HG03354 (cell line): ENCODE results near the gene PORCN.
A peak's percentile ranks its signal among the peaks of the same experiment; 100 is the strongest.

Experiments used
- ATAC-seq: cut with Tn5 transposase; IDR thresholded peaks from one replicate; pipeline ENCODE4 v1.9.1; 2021; ENCODE audit warnings: mild to moderate bottlenecking; ENCODE audit not compliant: unreplicated experiment, poor library complexity, severe bottlenecking

The PORCN gene

DNA sequence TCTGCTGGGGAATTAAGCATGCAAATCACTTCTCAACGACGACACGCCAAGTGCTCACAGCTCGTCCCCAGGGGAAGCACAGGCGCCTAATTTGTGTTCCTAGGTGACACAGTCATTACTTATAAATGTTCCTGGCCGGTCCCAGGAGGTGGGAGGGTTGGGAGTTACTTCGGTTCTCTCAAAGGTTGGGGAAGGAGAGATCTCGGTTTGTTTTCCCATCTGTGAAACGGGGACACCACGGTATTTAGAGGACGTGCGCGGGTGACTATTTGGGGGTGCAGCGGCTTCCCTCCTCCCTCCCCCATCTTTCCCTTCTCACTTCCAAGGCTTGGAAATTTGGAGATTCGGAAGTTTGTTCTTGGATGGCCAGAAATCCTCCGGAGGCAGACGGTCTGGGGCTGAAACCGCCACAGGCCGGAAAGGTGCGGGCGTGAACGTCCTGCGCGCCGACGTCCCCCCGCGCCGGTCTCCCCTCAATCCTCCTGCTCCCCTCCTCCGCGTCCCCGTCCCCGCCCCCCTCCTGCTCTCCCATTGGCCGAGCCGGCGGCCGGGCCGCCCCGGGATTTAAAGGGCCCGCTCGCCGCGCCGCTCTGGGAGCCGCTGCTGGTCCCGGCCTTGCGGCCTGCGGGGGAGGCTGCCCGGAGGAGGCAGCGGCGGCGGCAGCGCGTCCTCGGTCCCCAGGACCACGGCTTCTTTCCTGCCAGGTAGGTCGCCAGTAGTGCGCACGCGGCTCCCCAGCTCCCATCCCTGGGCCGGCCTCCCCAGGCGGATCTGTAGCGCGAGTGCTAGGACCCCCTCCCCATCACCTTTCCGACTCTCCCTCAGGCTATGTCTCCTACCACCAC is at the start of gene PORCN:
PORCN (plus strand) TSS at position 593 of the 845 bp plus-strand sequence. CDS start 829 bp downstream, outside the sequence.
- ATAC-seq, result peak; percentile 77

DNA sequence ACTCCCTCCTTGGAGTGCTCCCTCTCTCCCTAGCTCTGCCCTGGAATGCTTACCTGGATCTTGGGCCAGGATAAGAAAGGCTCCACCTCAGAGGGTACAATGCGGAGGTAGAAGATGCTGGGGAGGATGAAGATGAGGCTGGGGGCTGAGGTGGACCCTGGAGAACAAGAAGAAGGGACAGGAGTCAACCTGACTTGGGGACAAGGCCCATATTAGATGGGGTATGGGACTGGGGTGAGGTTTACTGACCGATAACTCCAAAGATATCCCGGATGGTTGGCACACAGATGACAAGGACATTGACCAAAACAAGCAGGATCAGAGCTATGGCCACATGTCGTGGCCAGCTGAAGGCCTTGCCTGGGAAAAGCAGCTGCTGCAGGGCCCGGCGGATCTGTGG is 49.3 kb upstream of the PORCN start:
- no peak for ATAC-seq

DNA sequence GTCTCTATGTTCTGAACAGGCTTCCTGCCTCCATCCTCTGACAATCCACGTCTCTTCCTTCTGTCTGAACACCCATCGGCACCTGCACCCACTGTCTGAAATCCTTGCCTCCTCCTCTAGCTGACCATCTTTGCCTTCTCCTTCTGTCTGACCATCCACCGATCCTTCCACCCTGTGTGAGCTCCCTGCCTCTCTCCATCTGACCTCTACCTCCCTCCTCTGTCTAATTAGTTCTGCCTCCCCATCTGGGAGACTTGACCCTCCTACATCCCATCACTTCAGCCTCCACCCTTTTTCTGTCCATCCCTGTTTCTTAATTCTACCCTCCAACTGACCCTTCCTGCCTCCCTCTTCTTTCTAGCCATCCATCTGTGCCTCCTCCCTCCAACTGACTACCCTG is 48.8 kb upstream of the PORCN start:
- no peak for ATAC-seq

DNA sequence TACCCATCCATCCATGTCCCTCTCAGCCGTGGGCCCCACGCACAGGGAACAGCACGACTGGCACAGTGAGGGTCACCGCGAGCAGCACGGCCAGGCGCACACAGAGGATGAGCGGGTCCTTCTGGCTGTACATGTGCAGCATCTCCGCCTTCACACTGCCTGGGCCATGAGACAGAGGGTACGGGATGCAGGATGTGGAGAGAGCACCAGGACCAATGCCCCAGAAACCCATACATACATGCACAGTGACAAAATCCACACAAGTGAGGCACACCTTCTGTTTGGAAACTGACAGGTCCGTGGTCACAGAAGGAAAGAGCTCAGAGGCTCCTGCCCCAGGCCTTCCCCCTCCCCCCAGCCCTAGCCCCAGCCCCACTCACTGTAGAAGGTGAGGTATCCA is 48.2 kb upstream of the PORCN start:
- no peak for ATAC-seq

DNA sequence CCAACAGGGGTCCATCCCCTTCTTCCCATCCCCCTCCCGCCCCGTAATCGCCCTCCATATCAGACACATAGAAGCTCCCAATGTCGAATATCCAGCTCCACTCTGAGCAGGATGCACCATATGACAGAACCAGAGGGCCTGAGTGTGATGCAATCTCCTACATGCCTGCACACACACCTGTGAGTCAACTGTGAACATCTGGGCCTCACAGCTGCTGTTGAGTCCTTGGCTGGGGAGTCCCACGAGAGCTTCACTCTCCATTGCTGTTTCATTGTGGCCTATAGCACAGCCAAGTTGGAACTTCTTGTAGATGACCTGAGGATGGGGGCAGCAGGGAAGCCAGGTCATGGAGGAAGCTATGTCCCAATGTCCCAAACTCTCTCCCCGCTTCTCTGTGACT is 47.0 kb upstream of the PORCN start:
- ATAC-seq, result no peak

DNA sequence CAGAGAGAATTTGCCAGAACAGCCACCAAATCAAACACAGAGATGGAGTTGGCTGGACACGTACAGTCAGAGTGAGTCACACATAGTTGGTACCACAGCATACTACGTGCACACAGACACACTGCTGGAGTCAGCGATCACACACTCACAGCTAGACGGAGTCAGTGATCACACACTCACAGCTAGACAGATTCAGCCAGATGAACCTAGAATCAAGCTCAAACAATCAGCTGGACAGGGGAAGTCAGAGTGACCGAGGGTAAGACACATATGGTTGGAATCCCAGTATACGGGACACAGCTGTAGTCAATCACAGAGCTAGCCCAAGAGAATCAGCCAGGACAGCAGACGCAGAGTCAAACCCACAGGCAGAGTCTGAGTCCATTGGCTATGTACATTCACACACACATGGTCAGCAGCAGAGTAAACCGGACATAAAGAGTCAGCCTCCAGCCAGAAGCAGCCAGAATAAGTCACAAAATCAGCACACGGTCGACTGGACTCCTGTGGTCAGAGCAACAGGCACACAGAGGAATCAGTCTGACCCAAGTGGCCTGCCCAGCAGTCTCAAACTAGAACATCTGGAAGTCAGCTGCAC is 43.4 kb upstream of the PORCN start:
- no peak for ATAC-seq

DNA sequence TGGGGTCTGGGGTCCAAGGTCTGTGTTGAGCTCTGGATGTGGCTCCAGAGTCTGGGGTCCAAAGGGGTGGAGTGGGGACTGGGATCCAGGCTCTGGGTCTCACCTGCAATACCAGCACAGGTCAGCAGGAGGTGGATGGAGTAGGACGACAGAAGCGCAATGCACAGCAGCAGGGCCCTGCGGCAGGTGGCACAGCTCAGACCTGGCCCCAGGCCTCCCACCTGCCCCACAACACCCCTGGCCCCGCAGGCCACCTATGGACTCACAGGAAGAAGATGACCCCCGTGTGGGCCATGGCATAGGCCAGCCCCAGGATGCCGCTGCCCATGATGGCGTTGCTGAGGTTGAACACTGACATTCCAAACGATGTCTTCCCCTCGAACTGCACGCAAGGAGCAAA is 42.1 kb upstream of the PORCN start:
- ATAC-seq, result no peak

DNA sequence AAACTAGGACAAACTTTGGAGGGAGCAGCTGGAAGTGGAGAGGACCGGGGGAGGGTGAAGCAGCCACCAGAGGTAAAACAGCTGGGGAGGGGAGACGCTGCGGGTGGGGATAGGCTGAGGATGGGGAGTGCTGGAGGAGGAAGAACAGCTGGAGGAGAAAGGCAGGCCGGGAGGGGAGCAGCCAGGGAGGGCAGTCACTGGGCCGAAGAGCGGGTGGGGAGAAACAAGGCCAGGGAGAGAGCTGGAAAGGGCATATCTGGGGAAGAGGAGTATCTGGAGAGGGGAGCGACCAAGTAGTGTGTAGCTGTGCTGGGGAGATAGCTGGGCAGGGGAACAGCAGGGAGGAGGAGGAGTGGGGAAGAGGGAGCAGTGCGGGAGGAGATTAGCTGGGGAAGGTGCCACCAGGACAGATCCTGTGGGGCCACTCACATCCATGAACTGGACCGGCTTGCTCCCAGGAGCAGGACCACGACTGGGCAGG is 41.5 kb upstream of the PORCN start:
- ATAC-seq, result no peak

DNA sequence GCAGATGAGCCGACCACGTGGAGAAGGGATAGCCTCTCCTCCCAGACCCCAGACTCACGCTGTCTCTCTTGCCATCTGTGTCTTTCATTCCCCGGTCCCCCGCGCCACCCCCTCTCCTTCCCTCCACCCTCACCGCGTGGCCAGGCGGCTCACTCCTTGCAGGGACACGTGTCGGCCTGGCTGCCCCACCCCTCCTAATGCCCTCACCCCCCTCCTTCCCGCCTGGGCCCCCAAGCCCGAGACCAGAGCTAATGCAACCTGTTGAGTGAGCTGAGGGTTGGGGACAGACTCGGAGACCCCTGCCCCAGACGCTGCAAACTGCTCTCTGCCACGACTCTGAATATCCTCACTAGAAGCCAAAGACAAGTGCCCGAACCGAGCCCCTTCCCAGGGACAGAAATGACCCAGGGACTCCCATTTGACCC is 40.5 kb upstream of the PORCN start:
- no peak for ATAC-seq

DNA sequence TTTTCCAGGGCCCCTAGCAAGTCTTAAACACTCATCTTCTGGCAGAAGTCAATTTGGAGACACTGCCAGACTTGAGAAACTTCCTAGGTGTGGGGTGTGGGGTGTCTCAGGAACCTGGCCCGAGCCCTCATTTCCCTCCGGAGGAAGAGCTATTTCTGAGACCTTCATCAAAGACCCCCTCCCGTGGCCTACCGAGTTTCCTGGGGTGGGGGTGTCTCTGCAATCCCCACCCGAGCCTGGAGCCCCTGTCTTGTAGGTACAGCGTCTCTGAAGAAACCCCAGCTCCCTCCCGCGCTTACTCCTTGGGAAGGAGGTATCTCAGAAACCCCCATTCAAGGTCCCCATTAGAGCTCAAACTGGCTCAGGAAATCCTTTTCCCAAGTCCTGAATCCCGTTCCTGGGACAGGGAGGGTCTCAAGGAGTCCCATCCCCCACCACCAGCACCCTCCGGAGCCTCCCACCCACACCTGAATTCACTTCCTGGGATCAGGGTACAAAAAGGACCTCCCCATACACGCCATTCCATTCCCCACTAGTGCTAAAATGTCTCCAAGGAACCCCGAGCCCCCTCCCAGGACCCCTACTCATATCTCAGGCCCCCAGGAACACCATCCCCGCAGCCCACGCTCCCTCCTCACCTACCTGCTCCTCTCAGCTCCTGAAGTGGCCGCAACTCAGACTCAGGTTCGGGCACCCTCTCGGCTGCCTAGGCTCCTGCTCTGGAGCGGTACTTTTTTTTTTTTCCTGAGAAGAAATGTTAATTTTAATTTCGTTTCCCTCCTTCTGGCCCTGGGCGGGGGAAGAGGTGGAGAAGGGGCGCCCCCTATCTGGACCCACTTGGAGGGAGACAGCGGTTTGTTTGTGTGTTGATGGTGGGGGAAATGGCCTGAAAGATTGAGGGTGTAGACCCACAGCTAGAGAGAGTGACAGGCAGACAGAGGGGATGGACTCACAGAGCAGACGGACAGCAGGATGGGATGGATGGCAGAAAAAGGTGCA is 39.8 kb upstream of the PORCN start:
- ATAC-seq, result no peak

DNA sequence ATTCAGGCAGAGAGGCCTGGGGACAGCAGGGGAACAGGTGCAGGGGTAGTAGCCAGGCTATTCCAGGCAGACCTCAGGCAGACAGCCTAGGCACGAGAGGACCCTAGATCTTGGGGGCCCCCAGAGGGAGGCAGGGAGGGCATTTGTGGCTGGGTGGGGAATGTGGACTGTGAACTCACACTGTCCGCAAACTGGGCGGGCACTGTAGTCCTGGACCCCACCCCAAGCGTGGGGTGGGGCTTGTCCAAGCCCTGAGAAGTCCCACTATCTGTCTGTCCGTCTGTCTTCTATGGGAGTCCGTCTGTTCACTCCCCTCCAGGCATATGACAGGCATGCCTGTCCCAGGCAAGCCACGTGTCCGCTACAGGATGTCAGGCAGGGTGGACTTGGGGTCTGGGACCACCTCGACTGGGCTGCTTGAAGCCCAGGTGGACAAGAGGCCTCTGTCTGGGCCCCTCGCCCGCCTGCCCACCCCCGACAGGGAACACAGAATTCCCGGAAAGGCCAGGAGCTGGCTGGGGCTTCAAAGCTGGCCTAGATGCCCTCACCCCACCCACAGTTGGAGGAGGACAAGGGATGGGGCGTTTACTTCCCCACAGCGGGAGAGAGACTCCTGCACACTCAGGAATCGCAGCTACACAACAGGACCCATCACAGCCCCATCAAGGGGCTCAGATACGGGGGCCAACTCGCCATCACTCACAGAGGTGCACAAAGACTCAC is 38.5 kb upstream of the PORCN start, which contains the start of gene SLC38A5:
SLC38A5 (minus strand) TSS at position 151 of the 723 bp plus-strand sequence. CDS start 2,336 bp downstream, outside the sequence.
- ATAC-seq, result no peak

DNA sequence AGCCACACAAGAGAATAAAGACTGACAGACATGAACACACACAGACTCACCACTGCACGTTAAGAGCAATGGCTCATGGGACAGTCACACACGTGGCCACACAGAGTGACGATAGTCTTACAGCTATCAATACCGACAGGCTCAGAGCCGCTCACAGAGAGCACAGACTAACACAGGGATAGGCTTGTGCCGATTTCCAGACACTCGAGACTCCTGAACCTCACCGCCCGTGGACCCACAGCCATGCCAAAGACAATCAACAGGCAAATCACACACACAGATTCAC is 38.0 kb upstream of the PORCN start:
- no peak for ATAC-seq

DNA sequence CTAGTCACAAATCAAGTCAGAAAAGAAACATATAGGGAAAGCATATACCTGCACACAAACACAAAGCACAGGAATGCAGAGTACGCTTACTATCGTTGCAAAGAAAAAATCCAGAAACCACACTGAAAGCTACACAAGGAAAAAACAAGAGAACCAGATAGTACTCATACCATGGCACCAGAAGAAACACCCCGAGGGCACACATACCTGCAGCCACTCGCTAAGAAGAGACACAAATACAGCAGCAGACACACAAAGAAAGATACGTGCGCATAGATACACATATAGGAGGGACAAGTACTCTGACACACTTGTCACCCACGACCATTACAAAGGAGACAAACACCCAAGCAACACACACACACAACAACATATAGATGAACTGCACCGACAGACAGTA is 37.3 kb upstream of the PORCN start:
- no peak for ATAC-seq

DNA sequence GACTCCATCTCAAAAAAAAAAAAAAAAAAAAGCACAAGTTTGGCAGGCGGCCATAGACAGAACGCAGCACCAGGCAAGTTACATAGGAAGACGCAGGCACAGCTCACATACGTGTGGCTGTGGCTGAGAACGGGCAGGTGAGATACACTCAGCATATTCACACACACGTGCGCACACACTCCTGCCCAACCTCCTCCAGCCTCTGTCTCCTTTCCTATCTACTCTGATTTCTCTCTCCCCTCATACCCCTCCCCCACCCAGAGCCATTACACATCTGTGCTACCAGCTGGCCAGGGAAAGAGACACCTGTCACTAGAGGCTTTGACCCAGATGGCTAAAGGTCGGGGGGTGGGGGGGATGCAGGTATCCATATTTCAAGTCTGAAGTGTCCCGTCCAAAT is 36.6 kb upstream of the PORCN start:
- ATAC-seq, result no peak

DNA sequence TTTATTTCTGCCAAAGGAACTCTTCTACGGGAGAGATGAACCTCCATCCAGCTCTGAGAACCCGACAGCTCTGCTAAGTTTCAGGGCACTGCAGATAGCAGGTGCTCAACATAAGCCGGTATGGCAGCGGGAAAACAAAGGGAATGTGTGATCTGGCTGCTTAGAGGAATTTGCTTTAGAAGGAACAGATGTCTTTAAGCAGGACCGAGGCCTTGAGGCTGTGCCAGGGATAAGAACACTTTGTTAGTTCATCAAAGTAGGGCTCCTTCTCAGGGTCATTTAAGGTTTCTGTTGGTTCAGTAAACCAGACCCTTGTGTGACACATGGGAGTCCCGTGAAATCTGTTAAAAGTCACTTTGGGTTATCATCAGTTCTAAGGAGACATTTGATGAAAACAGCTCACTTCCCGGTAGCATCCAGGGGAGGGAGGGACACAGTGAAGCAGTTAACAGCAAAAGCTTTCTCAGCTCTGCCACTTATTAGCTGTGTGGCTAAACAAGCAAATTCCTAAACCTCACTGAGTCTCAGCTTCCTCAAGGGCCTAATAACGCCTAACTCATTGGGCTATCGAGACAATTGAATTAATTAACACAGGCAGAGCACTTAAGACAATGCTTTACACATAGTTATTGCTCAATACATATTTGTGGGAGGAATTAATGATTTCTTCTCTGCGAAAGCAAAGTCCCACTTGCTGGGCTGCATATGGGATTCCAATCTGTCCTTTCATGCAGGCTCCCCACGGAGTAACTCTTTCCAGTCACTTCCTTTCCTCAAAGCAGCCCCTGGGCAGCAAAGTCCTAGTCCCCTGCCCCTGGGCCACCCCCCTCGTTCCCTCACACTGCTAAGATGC is 35.7 kb upstream of the PORCN start:
- ATAC-seq, result no peak

DNA sequence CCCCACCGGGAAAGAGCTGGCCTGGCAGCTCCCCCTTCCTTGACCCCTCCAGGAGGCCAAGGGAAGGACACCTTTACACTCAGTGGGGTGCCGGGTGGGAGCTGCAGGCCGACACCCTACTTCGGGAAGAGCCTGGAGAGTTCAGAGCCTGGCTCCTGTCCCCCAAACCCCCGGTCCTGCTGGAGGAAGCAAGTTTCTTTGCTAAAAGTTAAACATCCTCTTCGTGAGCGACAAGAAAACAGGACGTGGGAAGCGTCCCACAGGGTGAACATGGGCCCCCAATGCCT is 35.1 kb upstream of the PORCN start:
- no peak for ATAC-seq

DNA sequence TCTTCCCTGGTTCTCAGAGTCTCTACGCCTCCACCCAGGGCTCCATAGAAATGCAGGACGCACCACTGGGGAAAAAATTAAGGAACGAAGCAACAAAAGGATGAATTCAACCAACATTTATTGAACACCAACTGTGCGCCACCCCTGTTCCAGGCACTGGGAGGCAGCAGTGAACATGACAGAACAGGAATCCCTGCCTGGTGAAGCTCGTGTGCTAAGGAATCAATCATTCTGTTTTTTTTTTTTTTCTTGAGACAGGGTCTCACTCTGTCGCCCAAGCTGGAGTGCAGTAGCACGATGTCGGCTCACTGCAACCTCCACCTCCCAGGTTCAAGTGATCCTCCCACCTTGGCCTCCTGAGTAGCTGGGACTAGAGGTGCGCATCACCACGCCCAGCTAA is 34.7 kb upstream of the PORCN start:
- no peak for ATAC-seq

DNA sequence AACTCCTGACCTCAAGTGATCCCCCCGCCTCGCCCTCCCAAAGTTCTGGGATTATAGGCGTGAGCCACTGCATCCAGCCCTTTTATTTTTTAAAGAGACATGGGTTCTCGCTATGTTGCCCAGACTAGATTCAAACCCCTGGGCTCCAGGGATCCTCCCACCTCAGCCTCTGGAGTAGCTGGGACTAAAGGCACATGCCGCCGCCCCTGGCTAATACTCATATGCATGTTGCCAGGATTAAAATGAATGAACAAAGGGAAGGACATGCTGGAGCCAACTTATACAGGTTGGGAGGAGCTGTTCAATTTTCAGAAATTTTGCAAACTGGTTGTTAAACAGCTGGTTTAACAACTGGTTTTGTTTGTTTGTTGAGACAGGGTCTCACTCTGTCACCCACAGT is 34.2 kb upstream of the PORCN start:
- ATAC-seq, result no peak

DNA sequence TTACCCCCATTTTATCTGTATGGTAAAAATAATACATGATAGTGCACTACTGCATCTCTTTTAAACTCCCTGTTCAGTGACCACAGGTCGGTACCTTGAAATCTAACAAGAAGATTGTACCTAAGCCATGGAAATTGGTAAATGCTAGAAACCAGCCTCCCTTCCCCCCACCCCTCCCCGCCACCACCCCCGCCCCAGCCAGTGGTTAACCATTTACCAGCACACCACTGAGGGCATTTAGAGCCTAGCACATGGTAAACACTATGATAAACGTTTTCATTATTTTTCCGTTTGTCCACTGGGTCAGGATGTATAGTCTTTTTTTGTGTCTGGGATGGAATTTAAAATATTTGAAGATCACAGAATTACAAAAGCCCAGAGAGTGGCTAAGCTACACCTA is 33.5 kb upstream of the PORCN start:
- ATAC-seq, result peak; percentile 16
